HCT116 (cell line): ENCODE data around the gene RNF128. TPM values are rescaled to one million over a fixed set of nuclear protein-coding genes. Genes with fewer than 3 reads are reported as not detected.

Experiments
- ATAC-seq: fragments of 200-7000 bp; cut with Tn5 transposase; 2 replicates; pipeline ENCODE4 v1.9.1; 2020; ENCODE audit warnings: mild to moderate bottlenecking, moderate library complexity
- BruUV-seq: library from RNA; stranded (reverse); fragments of 400-500 nt; replicated peaks from 2 replicates; lab custom pipeline; 2021; lab: Mats Ljungman, UMichigan
- CTCF ChIA-PET: fragments of 300-600 bp; sonication (Branson Sonifier 250); formaldehyde crosslinking; loops from one replicate; lab custom pipeline; 2021; ENCODE audit warnings: antibody characterized with exemption; lab: Charles Lee
- POLR2A ChIA-PET: fragments of 300-600, 350-600 bp; sonication (Branson Sonifier 250); formaldehyde crosslinking; loops from one replicate; lab custom pipeline; 2021; ENCODE audit warnings: antibody characterized with exemption; lab: Charles Lee
- RAD21 ChIA-PET, 2 experiments: fragments of 300-600 bp; sonication (Branson Sonifier 250); formaldehyde crosslinking; loops; one replicate each; lab custom pipeline; 2023; ENCODE audit warnings: low total read pairs in 2 of 2; ENCODE audit not compliant: uncharacterized antibody in 2 of 2, unreplicated experiment in 2 of 2, low non-redundant PET in 1 of 2; lab: Charles Lee
- DNase-seq: peaks from one replicate; pipeline ENCODE4 v3.0.0-alpha.2; 2010; ENCODE audit warnings: low read depth, low spot score
- H2AFZ ChIP-seq: fragments of 200-600 bp; shearing (Covaris generic), sonication (generic); 2 replicates; pipeline ENCODE4 v1.6.1; 2017; ENCODE audit warnings: low read depth, mixed run types, mixed read lengths, antibody characterized with exemption, low read length; ENCODE audit not compliant: poor library complexity, severe bottlenecking
- H3K27ac ChIP-seq: 2 replicates; pipeline ENCODE4 v1.5.1; 2012; ENCODE audit warnings: low read depth, low read length
- H3K27me3 ChIP-seq: fragments of 200-600 bp; sonication (generic); 2 replicates; pipeline ENCODE4 v1.6.1; 2016; ENCODE audit warnings: mixed run types, low read length, mixed read lengths; ENCODE audit not compliant: insufficient read depth
- H3K36me3 ChIP-seq, 2 experiments: fragments of 200-500 bp in 1 of 2; fragments of 200-600 bp in 1 of 2; sonication (Bioruptor generic) in 1 of 2; sonication (generic) in 1 of 2; 2 replicates each; pipeline versions ENCODE4 v1.5.1 to v1.6.1; 2014 to 2016; ENCODE audit warnings: low read length in 2 of 2, inconsistent platforms in 1 of 2, mixed read lengths in 1 of 2, mixed run types in 1 of 2; ENCODE audit not compliant: insufficient read depth in 2 of 2, control insufficient read depth in 1 of 2
- H3K4me1 ChIP-seq, 2 experiments: fragments of 200-600 bp in 1 of 2; sonication (generic) in 1 of 2; 2 replicates each; pipeline versions ENCODE4 v1.5.1 to v1.6.1; 2012 to 2017; ENCODE audit warnings: low read length in 2 of 2, inconsistent platforms in 1 of 2, mild to moderate bottlenecking in 1 of 2, mixed read lengths in 1 of 2, mixed run types in 1 of 2, moderate library complexity in 1 of 2; ENCODE audit not compliant: insufficient read depth in 2 of 2, control insufficient read depth in 1 of 2
- H3K4me2 ChIP-seq: fragments of 200-600 bp; sonication (generic); 2 replicates; pipeline ENCODE4 v1.6.1; 2017; ENCODE audit warnings: mixed run types, low read length, mixed read lengths
- H3K4me3 ChIP-seq, 2 experiments: fragments of 200-600 bp in 1 of 2; sonication (generic) in 1 of 2; replicated peaks in 1 of 2; 2 replicates each; pipeline ENCODE4 v1.5.1; 2011 to 2016; ENCODE audit warnings: low read length in 2 of 2, control low read depth in 1 of 2, low read depth in 1 of 2, mild to moderate bottlenecking in 1 of 2, mixed read lengths in 1 of 2, mixed run types in 1 of 2
- H3K79me2 ChIP-seq: fragments of 200-600 bp; sonication (generic); 2 replicates; pipeline ENCODE4 v1.6.1; 2017; ENCODE audit warnings: mild to moderate bottlenecking, mixed run types, low read length, moderate library complexity, mixed read lengths; ENCODE audit not compliant: insufficient read depth
- H3K9ac ChIP-seq: fragments of 200-600 bp; sonication (generic); 2 replicates; pipeline ENCODE4 v1.6.1; 2016; ENCODE audit warnings: low read length, mixed read lengths
- H3K9me2 ChIP-seq: fragments of 200-600 bp; sonication (generic), shearing (Covaris generic); 2 replicates; pipeline ENCODE4 v1.6.1; 2017; ENCODE audit warnings: mixed run types, mild to moderate bottlenecking, moderate library complexity; ENCODE audit not compliant: insufficient read depth
- H3K9me3 ChIP-seq, 2 experiments: fragments of 200-500 bp in 1 of 2; fragments of 200-600 bp in 1 of 2; sonication (Bioruptor generic) in 1 of 2; sonication (generic) in 1 of 2; 2 replicates each; pipeline ENCODE4 v1.6.1; 2014 to 2017; ENCODE audit warnings: low read length in 2 of 2, mixed read lengths in 2 of 2, inconsistent platforms in 1 of 2, low read depth in 1 of 2, mild to moderate bottlenecking in 1 of 2, mixed run types in 1 of 2, moderate library complexity in 1 of 2; ENCODE audit not compliant: control insufficient read depth in 1 of 2, insufficient read depth in 1 of 2
- H4K20me1 ChIP-seq: fragments of 200-600 bp; sonication (generic), shearing (Covaris generic); 2 replicates; pipeline ENCODE4 v1.6.1; 2017; ENCODE audit warnings: mixed run types, mild to moderate bottlenecking, moderate library complexity; ENCODE audit not compliant: insufficient read depth
- ATF3 ChIP-seq: IDR thresholded peaks from 2 replicates; pipeline ENCODE4 v1.6.1; 2012
- CBX3 ChIP-seq: IDR thresholded peaks from 2 replicates; pipeline ENCODE4 v1.6.1; 2012; ENCODE audit warnings: low read depth
- CEBPB ChIP-seq: IDR thresholded peaks from 2 replicates; pipeline ENCODE4 v1.6.1; 2012; ENCODE audit warnings: low read depth
- EZH2 ChIP-seq: fragments of 200-600 bp; sonication (generic); IDR thresholded peaks from 2 replicates; pipeline ENCODE4 v1.6.1; 2017; ENCODE audit warnings: antibody characterized with exemption, mixed run types
- EZH2phosphoT487 ChIP-seq: fragments of 200-600 bp; IDR thresholded peaks from 2 replicates; pipeline ENCODE4 v1.6.1; 2018; ENCODE audit warnings: antibody characterized with exemption, borderline replicate concordance
- JUND ChIP-seq: IDR thresholded peaks from 2 replicates; pipeline ENCODE4 v1.6.1; 2012
- MAX ChIP-seq: IDR thresholded peaks from 2 replicates; pipeline ENCODE4 v1.6.1; 2012
- POLR2A ChIP-seq: IDR thresholded peaks from 2 replicates; pipeline ENCODE4 v1.7.0; 2011; ENCODE audit warnings: borderline replicate concordance; ENCODE audit not compliant: insufficient read depth, insufficient read length; ENCODE audit errors: extremely low read depth
- POLR2AphosphoS5 ChIP-seq: IDR thresholded peaks from 2 replicates; pipeline ENCODE4 v1.6.1; 2011; ENCODE audit warnings: mild to moderate bottlenecking, low read depth, low read length, moderate library complexity
- RAD21 ChIP-seq: IDR thresholded peaks from 2 replicates; pipeline ENCODE4 v1.6.1; 2012; ENCODE audit warnings: low read depth, mild to moderate bottlenecking
- REST ChIP-seq: IDR thresholded peaks from 2 replicates; pipeline ENCODE4 v1.6.1; 2012; ENCODE audit warnings: low read depth
- SIN3A ChIP-seq: IDR thresholded peaks from 2 replicates; pipeline ENCODE4 v1.6.1; 2012; ENCODE audit warnings: low read depth
- SP1 ChIP-seq: IDR thresholded peaks from 2 replicates; pipeline ENCODE4 v1.6.1; 2012; ENCODE audit warnings: low read depth
- SRF ChIP-seq: IDR thresholded peaks from 2 replicates; pipeline ENCODE4 v1.6.1; 2012; ENCODE audit warnings: low read depth
- TCF7L2 ChIP-seq: IDR thresholded peaks from 2 replicates; pipeline ENCODE4 v1.7.0; 2011; ENCODE audit warnings: borderline replicate concordance, inconsistent platforms; ENCODE audit not compliant: insufficient read depth, insufficient read length; ENCODE audit errors: extremely low read depth
- YY1 ChIP-seq: IDR thresholded peaks from 2 replicates; pipeline ENCODE4 v1.6.1; 2011; ENCODE audit warnings: low read length, low read depth, moderate library complexity, mild to moderate bottlenecking; ENCODE audit not compliant: insufficient replicate concordance; ENCODE audit errors: extremely low read depth
- ZBTB33 ChIP-seq: IDR thresholded peaks from 2 replicates; pipeline ENCODE4 v1.6.1; 2011; ENCODE audit warnings: mild to moderate bottlenecking, low read length, moderate library complexity; ENCODE audit not compliant: insufficient replicate concordance; ENCODE audit errors: extremely low read depth
- ZFX ChIP-seq: fragments of 450-650 bp; IDR thresholded peaks from 2 replicates; pipeline ENCODE4 v1.6.1; 2017
- ZNF274 ChIP-seq: fragments of 200-500 bp; sonication (Bioruptor generic); IDR thresholded peaks from 2 replicates; pipeline ENCODE4 v1.6.1; 2014; ENCODE audit warnings: mild to moderate bottlenecking, low read depth, low read length, inconsistent platforms
- intact Hi-C: fragments of 100-400 bp; cut with micrococcal nuclease; formaldehyde crosslinking; loops from 2 replicates; pipeline ENCODE4 v1.10.0; 2022
- total RNA-seq: library from RNA; stranded (reverse); gene quantifications from one replicate; pipeline ENCODE4 v1.2.1, GENCODE V29; 2021; ENCODE audit not compliant: unreplicated experiment

Gene RNF128
- total RNA-seq, 1 experiment from 2014 or later: 5.8 TPM

- no peak for TF ChIP-seq ZBTB33
- no peak for TF ChIP-seq ZFX
- no peak for TF ChIP-seq MAX
- no peak for TF ChIP-seq SRF
- TF ChIP-seq POLR2A: no peak
- no peak for TF ChIP-seq CEBPB
- TF ChIP-seq RAD21: no peak
- TF ChIP-seq POLR2AphosphoS5: no peak
- no peak for TF ChIP-seq ATF3
- no peak for TF ChIP-seq TCF7L2
- no peak for TF ChIP-seq YY1
- TF ChIP-seq EZH2phosphoT487: no peak
- TF ChIP-seq JUND: no peak
- no peak for TF ChIP-seq REST
- no peak for TF ChIP-seq SP1
- no peak for TF ChIP-seq EZH2
- TF ChIP-seq SIN3A: no peak
- no peak for TF ChIP-seq CBX3
- no peak for TF ChIP-seq ZNF274
- no peaks in the 10 kb centered on the region for H3K9me3 ChIP-seq
- DNase-seq (no peak), ATAC-seq (no peak)
- no peaks in the 10 kb centered on the region for H3K27me3 ChIP-seq
- H3K4me1 ChIP-seq: peaks cover 8 to 28% of the 10 kb centered on the region in 2 experiments; a peak in 3 of 4 replicates
- ChIA-PET POLR2A (no interaction called here), RAD21 (no interaction called here), CTCF (no interaction called here)
- H3K36me3 ChIP-seq: no peaks in the 10 kb centered on the region
- H2AFZ ChIP-seq: peak overlapping the region; percentile 40
- H3K9me2 ChIP-seq: no peaks in the 10 kb centered on the region
- BruUV-seq: no TSS peak
- H4K20me1 ChIP-seq: no peaks in the 10 kb centered on the region
- H3K27ac ChIP-seq: no peak overlapping the region
- no peak overlapping the region for H3K9ac ChIP-seq
- no peak overlapping the region for H3K4me2 ChIP-seq
- H3K79me2 ChIP-seq: no peaks in the 10 kb centered on the region
- intact Hi-C loops: no loop called here
- H3K4me3 ChIP-seq: no peak overlapping the region
Observed at GRCh38 chrX:106710771-106711170, 15.7 kb upstream of the RNF128 start.
